Upper lobe of right lung (tissue), 1 donor: ENCODE data around the gene SMIM24. TPM values are rescaled to one million over a fixed set of nuclear protein-coding genes. Genes with fewer than 3 reads are reported as not detected.

ENCODE experiments used
- ATAC-seq: fragments of 200-7000 bp; cut with Tn5 transposase; one replicate; pipeline ENCODE4 v1.9.1; 2020; ENCODE audit warnings: mild to moderate bottlenecking, moderate library complexity
- DNase-seq: peaks from one replicate; pipeline ENCODE4 v3.0.0-alpha.2; 2020
- H3K27ac ChIP-seq: fragments of 200-600 bp; one replicate; pipeline ENCODE4 v1.8.0; 2022
- H3K27me3 ChIP-seq: fragments of 200-600 bp; one replicate; pipeline ENCODE4 v1.8.0; 2022; ENCODE audit warnings: mild to moderate bottlenecking
- H3K36me3 ChIP-seq: fragments of 200-600 bp; one replicate; pipeline ENCODE4 v1.8.0; 2022
- H3K4me1 ChIP-seq: fragments of 200-600 bp; one replicate; pipeline ENCODE4 v1.8.0; 2022
- H3K4me3 ChIP-seq: fragments of 200-600 bp; one replicate; pipeline ENCODE4 v1.8.0; 2022; ENCODE audit warnings: mild to moderate bottlenecking
- H3K9me3 ChIP-seq: fragments of 200-600 bp; one replicate; pipeline ENCODE4 v1.8.0; 2022
- CTCF ChIP-seq: fragments of 200-600 bp; IDR thresholded peaks from one replicate; pipeline ENCODE4 v1.8.0; 2022; ENCODE audit warnings: antibody characterized with exemption
- intact Hi-C: fragments of 100-400 bp; cut with DNase I; formaldehyde crosslinking; loops from one replicate; pipeline ENCODE4 v1.11.0; 2022
- total RNA-seq: library from RNA; stranded (reverse); fragmentation: NEBNext Ultra II Directional; extraction: Animal tissue kit (Norgen Biotek cat#: 25700); gene quantifications from one replicate; pipeline ENCODE4 v1.2.1, GENCODE V29; 2021
- donor health status: DM: no; HTN: yes; CAD: no; lungs with severe emphysema.

Gene SMIM24
- total RNA-seq, 1 donor from 2014 or later: not detected

- DNase-seq: no peak
- ATAC-seq: peak; percentile 7
- no peak overlapping the region for H3K27ac ChIP-seq
- H3K4me3 ChIP-seq: no peak overlapping the region
- intact Hi-C loops: no loop called here
- no peaks in the 10 kb centered on the region for H3K4me1 ChIP-seq
- no peak for TF ChIP-seq CTCF
- H3K36me3 ChIP-seq: no peaks in the 10 kb centered on the region
- no peaks in the 10 kb centered on the region for H3K27me3 ChIP-seq
- H3K9me3 ChIP-seq: no peaks in the 10 kb centered on the region
Measured at GRCh38 chr19:3470500-3471128, 9.7 kb downstream of the SMIM24 start.

GRCh38 chr19:3469638-3470499 is 10.5 kb downstream of the SMIM24 start:
- ATAC-seq: peak; percentile 14
- TF ChIP-seq CTCF: no peak
- no peaks in the 10 kb centered on the region for H3K4me1 ChIP-seq

GRCh38 chr19:3468211-3468610 is 12.1 kb downstream of the SMIM24 start:
- H3K27me3 ChIP-seq: no peaks in the 10 kb centered on the region
- H3K27ac ChIP-seq: no peak overlapping the region
- TF ChIP-seq CTCF: no peak
- no peaks in the 10 kb centered on the region for H3K4me1 ChIP-seq
- DNase-seq (no peak), ATAC-seq (no peak)
- intact Hi-C loops: no loop called here
- no peak overlapping the region for H3K4me3 ChIP-seq
- H3K36me3 ChIP-seq: peaks cover 11% of the 10 kb centered on the region
- no peaks in the 10 kb centered on the region for H3K9me3 ChIP-seq

More at GRCh38 chr19:3469638-3470499, 10.5 kb downstream of the SMIM24 start:
- Histone ChIP-seq H3K9me3 (no peaks in the 10 kb centered on the region), H3K4me3 (no peak overlapping the region), H3K36me3 (no peaks in the 10 kb centered on the region), H3K27ac (no peak overlapping the region), H3K27me3 (no peaks in the 10 kb centered on the region)
- intact Hi-C loops: no loop called here
- DNase-seq: peak; percentile 62

- Histone ChIP-seq H3K27ac (no peak overlapping the region), H3K36me3 (peaks cover 17% of the 10 kb centered on the region), H3K4me1 (no peaks in the 10 kb centered on the region), H3K9me3 (no peaks in the 10 kb centered on the region), H3K27me3 (no peaks in the 10 kb centered on the region), H3K4me3 (no peak overlapping the region)
- TF ChIP-seq CTCF: no peak
- intact Hi-C loops: no loop called here
- DNase-seq: no peak
- no peak for ATAC-seq
Measured at GRCh38 chr19:3467437-3468198, 12.7 kb downstream of the SMIM24 start.

GRCh38 chr19:3466635-3467034 is 13.7 kb downstream of the SMIM24 start:
- no peaks in the 10 kb centered on the region for H3K9me3 ChIP-seq
- H3K27ac ChIP-seq: peak overlapping the region; percentile 30
- TF ChIP-seq CTCF: no peak
- H3K4me3 ChIP-seq: no peak overlapping the region
- no peaks in the 10 kb centered on the region for H3K4me1 ChIP-seq
- DNase-seq (no peak), ATAC-seq (no peak)
- peaks cover 21% of the 10 kb centered on the region for H3K36me3 ChIP-seq
- intact Hi-C loops: no loop called here
- no peaks in the 10 kb centered on the region for H3K27me3 ChIP-seq
